Right kidney (tissue), 1 donor: Measurements from ENCODE around the gene STK11.
A peak's percentile ranks its signal among the peaks of the same experiment; 100 is the strongest.

ENCODE experiments used
- DNase-seq: peaks from one replicate; pipeline ENCODE4 v3.0.0-alpha.2; 2016

Gene STK11

DNA sequence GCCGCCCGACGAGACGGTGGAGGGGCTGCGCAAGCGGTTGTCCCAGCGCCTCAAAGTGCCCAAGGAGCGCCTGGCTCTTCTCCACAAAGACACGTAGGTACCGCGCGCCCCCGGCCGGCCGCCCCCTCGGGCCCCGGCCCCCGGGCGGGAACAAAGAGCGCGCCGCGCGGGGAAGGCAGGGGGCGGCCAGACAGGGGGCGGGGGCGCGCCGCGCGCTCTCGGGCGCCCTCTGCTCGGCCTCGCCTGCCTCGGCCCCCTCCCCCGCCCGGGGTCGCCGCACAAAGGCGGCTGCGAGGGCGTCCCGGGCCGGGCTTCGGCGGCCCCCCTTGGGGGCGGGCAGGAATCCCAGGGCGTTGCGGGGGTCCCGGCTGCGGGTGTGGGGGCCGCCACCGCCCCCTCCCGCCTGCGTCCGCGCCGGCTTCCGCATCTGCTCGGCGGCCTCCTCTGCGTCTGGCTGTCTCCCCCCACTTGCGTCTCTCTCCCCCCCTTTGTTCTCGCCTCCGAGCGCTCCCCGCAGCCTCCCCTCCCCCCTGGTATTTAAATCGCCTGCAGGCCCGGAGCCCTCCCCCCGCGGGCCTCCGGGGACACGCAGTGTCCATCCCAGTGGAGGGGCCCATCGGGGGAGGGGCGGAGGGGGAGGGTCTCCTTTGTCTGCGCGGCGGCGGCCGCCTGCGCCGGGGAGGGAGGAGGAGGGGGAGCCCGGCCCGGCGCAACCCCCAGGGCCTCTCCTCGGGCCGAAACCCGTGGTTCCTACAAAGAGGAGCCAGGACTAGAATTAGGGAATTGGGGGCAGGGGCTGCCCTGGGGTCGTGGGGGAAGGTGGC is 45.1 kb downstream of the STK11 start:
- DNase-seq, result peak; percentile 72

DNA sequence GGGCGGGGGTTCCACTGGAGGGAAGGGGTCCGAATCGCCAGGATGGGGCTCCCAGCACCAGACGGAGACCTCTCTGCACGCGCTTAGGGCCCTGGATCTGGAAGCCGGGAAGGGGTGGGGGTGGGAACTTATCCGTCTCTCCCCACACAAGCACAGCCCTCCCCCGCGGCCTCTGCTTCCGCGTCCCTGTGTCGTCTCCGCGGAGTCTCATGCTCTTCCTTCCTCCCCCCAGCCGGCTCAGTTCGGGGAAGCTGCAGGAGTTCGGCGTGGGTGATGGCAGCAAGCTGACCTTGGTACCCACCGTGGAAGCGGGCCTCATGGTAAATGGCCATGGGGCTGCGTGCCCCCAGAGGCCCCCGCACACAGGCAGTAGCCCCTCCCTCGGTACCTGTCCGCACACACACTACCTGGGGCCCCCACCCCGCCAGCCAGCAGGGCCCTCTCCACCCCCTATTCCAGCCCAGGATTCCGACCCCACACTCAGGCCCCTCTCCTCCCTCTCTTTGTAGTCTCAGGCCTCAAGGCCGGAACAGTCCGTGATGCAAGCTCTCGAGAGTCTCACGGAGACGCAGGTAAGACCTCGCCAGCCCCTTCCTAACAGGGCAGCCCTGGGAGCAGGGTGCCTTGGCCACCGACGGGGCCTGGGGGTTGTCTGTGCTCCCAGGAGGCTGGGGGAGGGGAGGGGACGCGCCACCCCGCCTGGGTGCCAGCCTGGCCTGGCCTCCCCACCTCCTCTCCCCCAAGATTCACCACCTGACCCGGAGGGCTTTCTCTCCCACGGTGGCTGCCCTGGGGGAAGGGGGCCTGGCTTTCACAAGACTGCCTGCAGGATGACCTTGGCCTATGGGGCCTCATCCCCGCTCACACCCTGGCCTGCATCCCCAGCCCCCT is 46.0 kb downstream of the STK11 start:
- DNase-seq, result peak; percentile 69

DNA sequence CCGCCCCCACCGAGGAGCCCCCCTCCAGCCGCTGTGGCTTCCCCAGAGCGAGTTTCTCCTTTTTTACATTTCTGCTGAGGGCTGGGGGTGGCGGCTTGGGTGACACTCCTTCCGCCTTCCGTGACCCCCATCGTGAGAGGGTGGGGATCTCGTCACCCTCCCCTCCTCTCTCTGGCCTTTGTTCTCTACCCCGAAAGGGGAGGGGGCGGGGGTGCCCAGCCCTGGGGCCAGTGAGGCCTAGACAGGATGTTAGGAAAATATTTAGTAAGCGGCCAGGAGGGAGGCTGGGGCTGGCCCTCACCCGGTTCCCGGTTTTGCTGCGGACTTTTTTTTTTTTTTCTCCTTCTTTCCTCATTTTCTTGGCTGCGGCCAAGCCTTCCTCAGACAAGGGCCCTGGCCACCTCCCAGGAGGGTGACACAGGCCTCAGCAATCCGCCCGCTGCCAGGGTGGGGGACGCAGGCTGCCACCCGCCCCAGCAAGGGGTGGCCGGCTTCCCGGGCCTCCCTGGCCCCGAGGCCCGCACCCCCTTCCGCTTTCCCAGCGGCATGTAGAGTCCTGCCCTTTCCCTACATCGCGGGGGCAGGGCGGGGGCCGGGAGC is 46.7 kb downstream of the STK11 start:
- DNase-seq, result peak; percentile 67

DNA sequence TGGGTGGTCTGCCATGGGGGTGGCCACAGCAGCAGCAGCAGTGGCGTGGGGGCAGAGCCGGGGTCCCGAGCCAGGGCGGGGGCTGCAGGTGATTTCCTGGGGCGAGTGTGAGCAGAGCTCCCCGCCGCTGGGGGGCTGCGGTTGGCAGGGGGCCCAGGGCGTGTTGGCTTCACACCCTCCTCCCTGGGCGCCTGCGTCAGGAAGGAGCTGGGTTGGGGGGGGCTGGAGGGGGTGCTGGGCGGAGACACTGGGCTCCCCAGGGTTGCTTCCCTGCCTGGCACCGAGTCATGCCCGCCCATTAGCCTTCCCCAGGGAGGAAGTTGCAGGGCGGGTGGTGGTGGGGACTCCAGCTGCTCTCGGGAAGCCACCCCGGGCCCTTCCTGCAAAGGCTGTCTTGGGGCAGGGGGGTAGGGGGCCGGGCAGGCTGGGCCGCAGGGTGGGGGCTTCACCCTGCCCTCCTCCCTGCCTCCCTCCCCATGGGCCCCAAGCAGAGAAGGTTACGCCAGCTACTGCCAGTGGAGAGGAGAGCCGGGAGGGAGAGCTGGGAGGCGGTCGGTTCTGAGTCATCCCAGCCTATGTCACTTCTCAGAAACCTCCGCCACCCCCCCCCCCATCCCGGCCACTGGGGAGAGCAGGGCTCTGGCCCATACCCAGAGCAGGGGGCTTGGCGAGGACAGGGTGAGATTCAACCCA is 47.4 kb downstream of the STK11 start:
- DNase-seq, result no peak

DNA sequence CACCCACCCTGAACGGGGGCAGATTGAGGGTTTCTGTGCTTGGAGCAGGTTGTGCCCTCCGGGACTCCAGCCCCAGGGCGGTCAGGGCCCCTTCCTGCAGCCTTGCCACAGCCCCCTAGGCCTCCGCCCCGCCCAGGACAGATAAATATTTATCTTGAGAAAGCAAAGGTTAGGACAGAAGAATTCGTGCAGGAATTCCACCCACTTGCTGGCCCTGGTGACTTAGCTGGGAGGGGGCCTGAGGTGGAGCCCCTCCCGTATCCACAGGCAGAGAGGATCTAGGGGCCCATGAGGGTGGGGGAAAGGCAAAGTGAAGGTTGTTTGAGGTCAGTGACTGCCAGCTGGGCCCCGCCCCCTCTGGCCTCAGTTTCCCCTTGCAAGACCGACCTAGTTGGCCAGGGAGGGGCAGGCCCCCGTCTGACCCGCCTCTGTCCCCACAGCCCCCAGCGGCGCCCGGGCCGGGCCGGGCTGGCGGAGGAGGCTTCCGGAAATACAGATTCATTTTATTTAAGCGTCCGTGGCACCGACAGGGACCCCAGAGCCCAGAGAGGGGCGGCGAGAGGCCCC is 48.0 kb downstream of the STK11 start:
- DNase-seq, result no peak

DNA sequence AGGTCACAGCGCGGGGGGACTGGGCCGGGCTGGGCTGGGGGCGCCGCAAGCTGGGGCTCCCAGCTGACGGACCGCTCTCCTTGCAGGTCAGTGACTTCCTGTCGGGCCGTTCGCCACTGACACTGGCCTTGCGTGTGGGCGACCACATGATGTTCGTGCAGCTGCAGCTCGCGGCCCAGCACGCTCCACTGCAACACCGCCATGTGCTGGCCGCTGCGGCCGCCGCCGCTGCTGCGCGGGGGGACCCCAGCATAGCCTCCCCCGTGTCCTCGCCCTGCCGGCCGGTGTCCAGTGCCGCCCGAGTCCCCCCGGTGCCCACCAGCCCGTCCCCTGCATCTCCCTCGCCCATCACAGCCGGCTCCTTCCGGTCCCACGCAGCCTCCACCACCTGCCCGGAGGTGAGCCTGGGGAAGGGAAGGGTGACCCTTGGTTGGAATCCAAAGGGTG is 48.5 kb downstream of the STK11 start:
- DNase-seq, result no peak

DNA sequence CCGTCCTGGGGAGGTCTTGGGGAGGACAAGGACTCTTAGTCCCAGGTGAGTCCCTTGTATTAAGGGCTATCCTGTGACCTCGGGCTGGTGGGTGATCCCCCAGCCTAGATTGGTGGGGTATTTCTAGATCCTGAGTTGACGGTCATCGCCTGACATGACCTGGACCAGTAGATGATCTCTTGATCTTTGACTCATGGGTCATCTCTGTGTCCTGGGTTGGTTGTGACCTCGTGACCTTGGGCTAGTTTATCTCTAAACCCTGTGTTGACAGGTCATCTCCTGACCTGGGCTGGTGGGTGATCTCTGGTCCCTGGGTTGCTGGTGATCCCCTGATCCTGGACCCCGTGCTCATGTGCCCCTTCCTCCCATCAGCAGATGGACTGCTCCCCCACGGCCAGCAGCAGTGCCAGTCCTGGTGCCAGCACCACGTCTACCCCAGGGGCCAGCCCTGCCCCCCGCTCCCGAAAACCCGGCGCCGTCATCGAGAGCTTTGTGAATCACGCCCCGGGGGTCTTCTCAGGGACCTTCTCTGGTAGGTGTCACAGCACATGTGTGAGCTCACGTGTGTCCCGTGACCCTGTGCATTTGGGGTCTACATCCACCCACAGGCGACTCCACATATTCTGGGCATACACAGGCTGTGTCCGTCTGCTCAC is 49.1 kb downstream of the STK11 start:
- no peak for DNase-seq

DNA sequence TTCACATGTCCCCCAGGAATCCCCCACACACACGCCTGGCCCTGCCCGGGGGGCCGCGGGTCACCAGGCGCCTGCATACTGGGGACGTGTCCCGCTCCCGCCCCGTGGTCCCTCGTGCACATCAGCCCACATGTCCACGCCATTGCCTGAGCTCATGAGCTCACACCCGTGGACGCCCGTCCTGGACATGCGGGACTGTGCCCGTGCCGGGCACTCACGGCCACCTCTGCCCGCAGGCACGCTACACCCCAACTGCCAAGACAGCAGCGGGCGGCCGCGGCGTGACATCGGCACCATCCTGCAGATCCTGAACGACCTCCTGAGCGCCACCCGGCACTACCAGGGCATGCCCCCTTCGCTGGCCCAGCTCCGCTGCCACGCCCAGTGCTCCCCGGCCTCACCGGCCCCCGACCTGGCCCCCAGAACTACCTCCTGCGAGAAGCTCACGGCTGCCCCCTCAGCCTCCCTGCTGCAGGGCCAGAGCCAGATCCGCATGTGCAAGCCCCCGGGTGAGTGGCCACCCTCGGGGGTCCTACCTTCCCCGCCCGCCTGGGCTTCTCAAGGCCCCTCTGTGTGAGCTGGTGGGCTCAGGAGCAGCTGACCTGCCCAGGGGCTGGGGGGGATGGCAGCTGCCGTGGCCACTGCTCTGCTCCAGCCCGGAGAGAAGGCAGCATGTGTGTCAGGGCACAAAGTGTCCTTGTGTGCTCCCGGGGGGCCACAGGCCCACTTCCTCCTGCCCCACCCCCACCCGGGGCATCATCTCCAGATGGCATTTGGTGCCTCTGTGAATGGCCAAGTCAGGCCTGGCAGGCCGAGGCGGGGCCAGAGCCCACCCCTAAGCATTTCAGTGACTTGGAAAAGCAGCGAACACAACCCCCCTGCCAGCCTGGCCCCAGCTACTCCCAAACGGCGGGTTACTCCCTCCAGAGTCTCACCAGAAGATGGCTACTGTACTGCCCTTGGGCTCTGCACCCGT is 49.9 kb downstream of the STK11 start:
- DNase-seq, result no peak

DNA sequence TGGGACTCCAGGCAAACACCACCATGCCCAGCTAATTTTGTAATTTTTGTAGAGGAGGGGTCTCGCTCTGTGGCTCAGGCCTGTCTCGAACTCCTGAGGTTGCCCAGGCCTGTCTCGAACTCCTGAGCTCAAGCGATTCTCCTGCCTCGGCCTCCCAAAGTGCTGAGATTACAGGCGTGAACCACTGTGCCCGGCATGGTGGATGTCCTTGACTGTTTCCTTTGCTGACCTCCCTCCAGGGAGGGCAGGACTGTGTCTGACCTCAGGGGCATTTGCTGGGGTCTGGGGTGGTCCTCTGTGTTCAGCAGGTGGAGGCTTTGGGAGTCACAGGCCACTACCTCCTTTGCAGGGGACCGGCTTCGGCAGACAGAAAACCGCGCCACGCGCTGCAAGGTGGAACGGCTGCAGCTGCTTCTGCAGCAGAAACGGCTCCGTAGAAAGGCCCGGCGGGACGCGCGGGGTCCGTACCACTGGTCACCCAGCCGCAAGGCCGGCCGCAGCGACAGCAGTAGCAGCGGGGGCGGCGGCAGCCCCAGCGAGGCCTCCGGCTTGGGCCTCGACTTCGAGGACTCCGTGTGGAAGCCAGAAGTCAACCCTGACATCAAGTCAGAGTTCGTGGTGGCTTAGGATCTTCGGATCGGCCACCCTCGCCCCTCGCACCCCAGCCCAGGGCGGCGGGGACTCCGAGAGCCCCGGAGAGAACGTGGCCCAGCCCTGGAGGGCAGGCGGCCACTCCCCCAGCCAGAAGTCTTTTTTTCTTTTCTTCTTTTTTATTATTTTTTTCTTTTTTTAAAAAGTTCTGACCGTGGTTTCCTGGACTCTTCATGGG is 51.3 kb downstream of the STK11 start:
- DNase-seq, result no peak

DNA sequence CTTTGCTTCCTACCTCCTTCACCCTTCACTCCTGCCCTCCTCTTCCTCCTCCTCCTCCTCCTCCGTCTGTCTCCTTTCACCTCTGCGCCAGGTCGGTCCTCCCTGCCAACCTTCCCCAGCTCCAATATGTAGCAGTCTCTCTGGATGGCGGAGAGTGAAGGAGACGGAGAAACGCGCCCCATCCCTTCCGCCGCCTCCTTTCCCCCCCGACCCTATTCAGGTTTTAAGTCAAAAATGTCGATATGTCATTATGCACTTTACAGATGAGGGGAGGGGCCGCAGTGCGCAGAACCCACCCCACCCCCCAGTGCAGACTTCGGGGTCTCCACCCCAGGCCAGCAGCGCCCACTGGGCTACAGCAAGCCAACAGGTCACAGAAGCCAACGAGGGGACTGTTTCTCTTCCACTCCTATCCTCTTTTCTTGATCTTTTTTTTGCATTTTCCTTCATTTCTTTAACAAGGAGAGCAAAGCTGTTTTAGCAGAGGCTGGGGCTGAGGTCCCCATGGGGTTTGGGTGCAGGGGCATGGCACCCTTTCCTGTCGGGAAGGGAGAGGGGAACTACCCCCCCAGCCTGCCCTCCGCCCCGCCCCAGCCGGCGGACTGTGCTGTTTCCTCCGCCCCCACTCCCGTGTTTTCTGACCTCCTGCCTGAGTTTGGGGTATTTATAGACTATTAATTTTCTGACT is 52.0 kb downstream of the STK11 start:
- no peak for DNase-seq

DNA sequence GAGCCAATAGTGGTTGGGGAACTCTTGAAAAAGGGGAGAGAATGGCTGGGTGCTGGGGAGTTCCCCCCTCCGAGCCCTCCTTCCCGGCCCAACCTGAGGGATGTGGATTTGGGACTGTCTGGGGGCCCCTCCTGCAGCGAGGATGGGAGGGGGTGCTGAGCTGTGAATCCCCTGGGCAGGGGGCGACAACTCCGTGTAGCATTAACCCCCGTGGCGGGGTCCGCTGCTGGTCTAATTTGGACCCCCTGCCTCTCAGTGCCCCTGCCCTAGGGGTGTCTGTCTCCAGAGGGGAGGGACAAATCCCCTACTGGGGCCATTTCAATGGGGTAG is 52.5 kb downstream of the STK11 start:
- DNase-seq, result no peak

DNA sequence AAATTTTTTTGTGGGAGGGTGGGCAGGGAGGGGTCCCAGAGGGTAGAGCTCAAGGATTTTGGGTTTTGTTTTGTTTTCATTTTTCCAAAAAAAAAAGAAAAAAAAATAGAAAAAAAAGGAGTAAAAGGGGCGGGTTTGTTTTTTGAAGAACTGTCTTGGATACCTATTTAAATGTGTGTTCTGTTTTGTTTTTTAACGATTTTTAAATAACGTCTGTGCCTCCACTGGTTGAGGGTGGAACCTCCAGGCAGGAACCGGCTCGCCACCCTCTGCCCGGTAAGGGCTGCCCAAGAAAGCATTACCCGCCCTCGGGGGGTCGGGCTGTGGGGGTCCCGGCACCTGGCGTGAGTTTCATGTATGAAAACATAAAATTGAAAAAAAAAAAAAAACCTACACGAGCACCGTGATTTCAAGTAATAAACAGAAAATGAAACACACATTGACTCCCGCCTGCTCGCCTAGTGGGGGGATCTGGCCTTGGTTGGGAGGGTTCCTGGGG is 53.2 kb downstream of the STK11 start:
- DNase-seq, result peak; percentile 57

DNA sequence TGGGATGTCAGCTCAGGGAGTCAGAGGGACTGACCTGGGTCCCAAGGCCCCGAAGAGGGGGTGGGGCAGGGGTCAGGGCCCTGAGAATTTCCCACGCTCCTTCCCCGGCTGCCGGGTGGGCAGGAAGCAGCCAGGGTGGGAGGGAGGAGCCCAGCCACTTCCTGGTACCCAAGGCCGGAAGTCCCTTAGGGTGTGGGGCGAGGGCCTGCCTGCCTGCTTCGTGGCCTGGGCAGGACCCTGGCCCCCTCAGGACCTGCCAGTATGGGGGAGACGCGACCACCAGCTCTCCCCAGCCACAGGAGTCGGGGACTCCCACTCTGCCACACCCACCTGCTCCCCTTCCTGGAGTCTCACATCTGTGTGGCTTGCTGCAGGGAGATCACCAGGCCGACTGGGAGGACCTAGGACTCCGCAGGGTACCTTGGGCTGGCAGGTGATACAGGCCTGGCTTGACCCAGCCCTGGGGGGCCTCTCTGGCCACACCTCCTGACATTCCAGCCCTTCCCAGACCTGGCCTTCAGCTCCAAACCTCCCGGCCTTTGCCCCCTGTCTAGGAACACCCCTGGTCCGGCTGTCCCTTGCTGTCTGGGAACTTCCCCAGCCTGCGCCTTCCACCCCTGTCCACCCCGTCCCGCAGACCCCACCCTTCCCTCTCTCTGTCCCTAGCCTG is 53.8 kb downstream of the STK11 start:
- DNase-seq, result peak; percentile 73

DNA sequence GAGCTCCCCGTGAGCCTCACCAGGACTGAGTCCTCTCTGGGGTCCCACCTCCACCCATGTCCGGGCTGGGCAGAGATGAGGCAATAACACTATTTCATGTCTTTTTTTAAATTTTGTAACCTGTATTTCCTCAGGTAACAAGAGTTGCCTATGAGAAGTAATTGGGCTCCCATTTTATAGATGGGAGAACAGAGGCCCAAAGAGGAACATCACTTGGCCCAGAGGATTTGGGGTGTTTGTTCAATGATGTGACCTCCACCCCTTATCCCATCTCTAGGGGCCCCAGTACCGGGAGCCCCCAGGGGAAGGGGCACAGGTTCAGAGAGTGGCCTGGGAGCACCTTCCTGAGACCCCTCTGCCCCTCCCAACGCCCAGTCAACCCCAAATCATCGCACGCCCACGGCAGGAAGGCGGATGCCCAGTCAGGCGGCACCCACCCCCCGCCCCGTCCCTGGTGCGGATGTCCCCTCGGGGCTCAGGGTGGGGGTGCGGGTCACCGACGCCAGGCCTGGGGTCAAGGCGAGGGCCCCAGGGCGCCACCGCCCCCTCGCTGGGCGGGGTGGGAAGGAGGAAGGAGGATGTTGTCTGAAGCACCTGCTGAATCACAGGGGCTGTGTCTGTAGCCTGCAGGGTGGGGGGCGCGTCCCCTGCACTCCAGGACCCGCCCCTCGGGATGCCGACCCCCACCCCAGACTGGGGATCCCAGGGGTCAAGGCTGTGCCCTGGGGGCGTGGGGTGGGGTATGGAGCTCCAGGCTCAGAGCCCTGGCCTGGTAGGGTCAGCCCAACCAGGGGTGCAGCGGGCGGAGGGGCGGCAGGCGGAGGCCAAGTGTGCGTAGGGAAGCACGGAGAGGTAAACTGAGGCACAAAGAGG is 54.5 kb downstream of the STK11 start:
- peak; percentile 54 for DNase-seq

DNA sequence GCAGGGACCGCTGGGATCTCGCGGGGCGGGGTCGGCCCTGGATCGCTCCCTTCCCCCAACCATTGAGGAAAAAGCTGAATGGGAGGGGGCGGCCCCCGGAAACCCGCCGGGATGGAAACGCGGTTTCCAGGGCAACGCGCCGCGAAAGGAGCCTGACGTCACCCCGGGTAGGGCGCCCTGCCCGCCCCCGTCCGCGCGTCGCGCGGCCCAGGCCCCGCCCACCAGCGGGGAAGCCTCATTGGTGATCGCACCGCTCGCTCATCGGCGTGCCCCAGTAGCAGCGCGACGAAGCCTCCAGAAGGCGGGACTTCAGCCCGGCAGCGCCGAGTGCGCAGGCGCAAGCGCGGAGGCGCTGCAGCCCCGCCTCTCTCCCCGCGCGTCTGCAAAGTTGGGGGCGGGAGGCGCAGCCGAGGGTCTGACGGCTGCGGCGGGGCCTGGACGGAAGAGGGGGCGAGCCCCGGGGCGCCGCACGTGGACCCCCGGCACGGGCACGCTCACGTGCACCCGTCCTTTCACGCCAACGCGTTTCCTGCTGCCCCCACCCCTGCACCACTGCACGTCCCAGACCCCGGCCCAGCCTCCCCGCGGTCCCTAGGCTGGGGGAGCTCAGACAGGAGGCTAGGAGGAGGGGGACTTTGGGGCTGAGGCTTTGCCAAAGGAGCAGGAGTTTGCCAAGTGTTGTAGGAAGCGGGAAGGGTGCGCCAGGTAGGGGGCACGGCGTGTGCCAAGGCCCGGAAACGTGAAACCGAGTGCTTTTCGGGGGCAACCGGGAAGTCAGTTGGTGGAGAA is 55.4 kb downstream of the STK11 start:
- DNase-seq, result peak; percentile 91

DNA sequence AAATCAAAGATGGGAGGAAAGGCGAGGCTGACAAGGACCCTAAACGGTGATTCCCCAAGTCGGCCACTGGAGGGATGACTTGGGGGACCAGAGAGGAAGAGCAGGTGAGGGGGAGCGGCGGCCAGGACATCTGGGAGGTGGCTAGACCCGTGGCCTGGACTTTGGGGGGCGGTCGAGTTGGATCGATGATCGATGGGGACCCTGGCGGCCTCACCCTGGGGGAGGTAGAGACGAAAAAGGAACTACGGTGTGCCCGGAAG is 55.9 kb downstream of the STK11 start:
- no peak for DNase-seq
